Limb (tissue), 2 donors: ENCODE data around the gene AGPAT4.

Source experiments
- DNase-seq, 2 donors: peaks; one replicate each; pipeline ENCODE4 v3.0.0-alpha.2; 2016; ENCODE audit errors: extremely low spot score in 2 of 2

Gene AGPAT4

GRCh38 chr6:161168281-161168891, 105.5 kb downstream of the AGPAT4 start:
- peak; percentile 18 to 66 for DNase-seq

GRCh38 chr6:161166677-161167076, 107.2 kb downstream of the AGPAT4 start:
- DNase-seq: no peak

- no peak for DNase-seq
Measured at GRCh38 chr6:161166176-161166575, 107.7 kb downstream of the AGPAT4 start.

- no peak for DNase-seq
Measured at GRCh38 chr6:161164182-161164625, 109.7 kb downstream of the AGPAT4 start.

GRCh38 chr6:161163466-161164181, 110.2 kb downstream of the AGPAT4 start:
- DNase-seq: no peak

- no peak for DNase-seq
Measured at GRCh38 chr6:161162722-161163121, 111.1 kb downstream of the AGPAT4 start.

- no peak for DNase-seq
Measured at GRCh38 chr6:161161889-161162624, 111.8 kb downstream of the AGPAT4 start.

- DNase-seq: no peak
Measured at GRCh38 chr6:161161121-161161520, 112.7 kb downstream of the AGPAT4 start.

- no peak for DNase-seq
Measured at GRCh38 chr6:161154796-161155335, 119.0 kb downstream of the AGPAT4 start.

GRCh38 chr6:161153725-161154124, 120.1 kb downstream of the AGPAT4 start:
- no peak for DNase-seq

- DNase-seq: no peak
Measured at GRCh38 chr6:161152907-161153662, 120.8 kb downstream of the AGPAT4 start.

- no peak for DNase-seq
Measured at GRCh38 chr6:161152527-161152862, 121.4 kb downstream of the AGPAT4 start.

GRCh38 chr6:161151660-161152526, 122.0 kb downstream of the AGPAT4 start:
- DNase-seq: no peak

- DNase-seq: no peak
Measured at GRCh38 chr6:161151059-161151645, 122.7 kb downstream of the AGPAT4 start.

GRCh38 chr6:161150566-161150965, 123.3 kb downstream of the AGPAT4 start:
- DNase-seq: no peak

GRCh38 chr6:161150136-161150535, 123.7 kb downstream of the AGPAT4 start:
- DNase-seq: no peak

GRCh38 chr6:161143663-161144430, 130.0 kb downstream of the AGPAT4 start:
- no peak for DNase-seq

- no peak for DNase-seq
Measured at GRCh38 chr6:161142957-161143296, 130.9 kb downstream of the AGPAT4 start.

GRCh38 chr6:161141173-161141572, 132.7 kb downstream of the AGPAT4 start:
- DNase-seq: peak in 1 of 2 donors; percentile 34

GRCh38 chr6:161140554-161140875, 133.3 kb downstream of the AGPAT4 start:
- peak in 1 of 2 donors; percentile 24 for DNase-seq
